CD4-positive, alpha-beta T cell treated with Interleukin-4 for 1 hour (primary cell): ENCODE data around the gene HOXB3.

Source experiments
- DNase-seq, 2 donors: peaks; one replicate each; pipeline ENCODE4 v3.0.0-alpha.2; 2020 to 2022

HOXB3 gene

DNA sequence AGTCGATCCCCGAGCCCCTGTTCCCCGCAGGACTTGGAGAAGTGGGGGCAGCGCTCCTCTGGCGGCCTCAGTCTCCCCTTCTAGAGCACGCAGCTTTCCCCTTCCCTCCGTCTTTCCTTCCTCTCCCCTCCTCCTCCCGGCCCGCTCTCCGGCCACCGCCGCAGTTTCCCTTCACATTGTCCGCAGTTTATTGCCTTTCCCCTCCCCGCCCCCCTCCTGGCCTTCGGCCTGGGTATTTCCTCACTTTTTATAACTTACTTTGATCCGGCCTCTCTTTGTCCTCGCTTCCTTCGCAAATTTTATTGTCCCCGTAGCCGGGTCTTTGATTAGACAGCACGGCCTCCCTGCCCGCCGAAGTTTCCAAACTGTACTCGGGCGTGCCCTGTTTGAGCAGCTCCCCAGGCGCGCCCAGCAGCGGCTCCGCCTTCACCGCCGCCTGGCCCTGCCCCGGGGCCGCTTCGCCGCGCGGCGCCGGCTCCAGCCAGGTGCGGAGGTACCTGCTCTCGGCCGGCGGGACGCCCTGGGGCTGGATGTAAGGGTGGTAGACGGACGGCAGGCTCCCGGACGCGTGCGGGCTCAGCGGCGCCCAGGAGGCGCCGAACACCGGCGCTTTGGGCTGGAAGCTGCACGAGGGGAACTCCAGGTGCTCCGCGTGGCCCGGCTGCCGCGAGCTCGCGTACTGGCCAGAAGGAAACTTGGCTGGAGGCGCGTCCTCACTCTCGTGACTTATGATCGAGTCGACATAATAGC, 35.6 kb upstream of the HOXB3 start:
- DNase-seq, result peak in 1 of 2 donors; percentile 45

DNA sequence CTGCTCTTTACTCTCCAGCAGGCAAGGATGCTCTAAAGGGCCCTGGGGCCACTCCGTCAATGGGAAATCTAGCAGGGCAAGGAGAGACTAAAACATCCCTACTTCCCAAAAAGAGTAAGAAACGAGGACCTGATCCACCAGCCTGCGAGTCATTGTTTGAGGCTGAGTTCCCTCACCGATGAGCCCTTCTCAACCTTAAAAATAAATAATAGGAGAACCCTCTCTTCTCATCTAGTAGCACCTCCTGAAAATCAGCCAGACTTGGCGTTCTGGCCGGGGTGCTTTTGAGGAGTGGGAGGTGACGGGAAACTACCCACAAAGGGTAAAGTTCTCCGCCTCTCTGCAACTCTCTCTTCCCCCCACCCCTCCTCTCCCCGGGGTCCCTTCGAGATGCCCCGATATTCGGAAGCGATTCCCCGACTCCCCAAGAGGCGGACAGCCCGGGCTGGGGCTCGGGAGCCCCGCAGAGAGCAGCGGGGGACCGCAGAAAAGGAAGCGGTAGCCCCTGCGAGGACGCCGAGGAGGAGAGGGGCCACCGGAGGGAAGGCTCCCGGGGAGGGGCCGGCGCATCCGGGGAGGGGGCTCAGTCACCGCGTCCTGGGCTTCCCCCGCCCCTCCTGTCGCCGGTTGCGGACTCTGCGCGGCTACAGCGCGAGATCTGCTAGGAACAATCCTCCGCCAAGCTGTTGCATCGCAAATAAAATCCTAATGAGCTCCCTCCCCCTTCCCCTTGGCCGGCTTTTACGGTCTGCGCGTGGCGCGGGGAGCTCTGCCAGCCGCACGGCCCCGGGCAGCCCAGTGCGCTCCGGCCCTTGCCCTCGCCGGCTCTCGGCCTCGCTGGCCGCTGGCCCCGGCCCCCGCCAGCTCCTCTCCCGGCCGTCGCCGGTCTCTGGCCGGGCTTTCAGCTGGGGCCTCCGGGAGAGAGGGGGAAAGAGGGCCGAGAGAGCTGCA, 34.8 kb upstream of the HOXB3 start:
- peak in 1 of 2 donors; percentile 36 for DNase-seq

DNA sequence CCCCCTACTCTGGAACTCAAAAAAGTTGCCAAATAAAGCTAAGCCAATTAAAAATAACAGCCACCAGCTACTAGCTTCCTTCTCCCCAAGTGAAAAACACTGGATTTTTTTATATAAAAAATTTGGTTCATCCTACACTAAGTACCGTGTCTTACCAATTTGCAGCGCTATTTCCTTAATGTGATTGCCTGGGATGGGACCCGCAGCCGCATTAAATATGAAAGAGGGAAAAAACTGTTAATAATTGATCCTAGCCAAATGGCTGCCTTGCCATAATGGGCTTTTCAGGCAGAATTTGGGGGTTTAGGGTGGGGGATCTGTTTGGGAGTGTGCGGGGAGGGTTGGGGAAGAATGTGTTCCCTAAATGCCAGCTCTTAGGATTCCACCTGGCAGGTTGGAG, 34.1 kb upstream of the HOXB3 start:
- DNase-seq, result no peak

DNA sequence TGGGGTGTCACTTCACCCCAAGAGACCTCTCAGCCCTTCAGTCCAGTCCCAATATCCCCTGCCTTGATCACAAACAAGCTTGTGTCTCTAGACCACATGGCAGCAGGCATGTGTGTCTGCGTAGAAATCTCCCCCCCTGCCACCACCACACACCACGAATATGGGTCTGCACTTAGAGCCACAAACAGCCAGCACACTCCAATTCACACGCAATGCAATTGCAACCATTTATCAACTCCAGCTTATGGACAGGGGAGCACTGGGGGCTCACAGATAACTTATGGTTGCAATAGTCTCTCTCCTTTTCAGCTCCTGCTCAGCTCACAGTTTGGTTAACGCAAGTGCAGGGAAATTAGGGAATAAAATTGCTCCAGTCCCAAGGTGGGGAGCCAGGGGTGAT, 33.5 kb upstream of the HOXB3 start:
- DNase-seq, result no peak

DNA sequence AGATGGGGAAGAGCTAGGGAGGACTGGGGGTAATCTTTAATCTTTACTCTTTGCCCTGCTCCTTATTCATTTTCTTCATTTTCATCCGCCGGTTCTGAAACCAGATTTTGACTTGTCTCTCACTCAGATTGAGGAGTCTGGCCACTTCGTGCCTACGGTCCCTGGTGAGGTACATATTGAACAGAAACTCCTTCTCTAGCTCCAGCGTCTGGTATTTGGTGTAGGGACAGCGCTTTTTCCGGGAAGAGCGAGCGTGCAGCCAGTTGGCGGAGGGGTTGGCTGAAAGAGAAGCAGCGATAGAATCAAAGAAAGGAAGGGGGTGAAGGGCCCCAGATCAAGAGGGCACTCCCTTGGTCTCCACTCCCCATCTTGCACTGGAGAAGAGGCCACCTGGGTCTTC, 32.8 kb upstream of the HOXB3 start:
- no peak for DNase-seq

DNA sequence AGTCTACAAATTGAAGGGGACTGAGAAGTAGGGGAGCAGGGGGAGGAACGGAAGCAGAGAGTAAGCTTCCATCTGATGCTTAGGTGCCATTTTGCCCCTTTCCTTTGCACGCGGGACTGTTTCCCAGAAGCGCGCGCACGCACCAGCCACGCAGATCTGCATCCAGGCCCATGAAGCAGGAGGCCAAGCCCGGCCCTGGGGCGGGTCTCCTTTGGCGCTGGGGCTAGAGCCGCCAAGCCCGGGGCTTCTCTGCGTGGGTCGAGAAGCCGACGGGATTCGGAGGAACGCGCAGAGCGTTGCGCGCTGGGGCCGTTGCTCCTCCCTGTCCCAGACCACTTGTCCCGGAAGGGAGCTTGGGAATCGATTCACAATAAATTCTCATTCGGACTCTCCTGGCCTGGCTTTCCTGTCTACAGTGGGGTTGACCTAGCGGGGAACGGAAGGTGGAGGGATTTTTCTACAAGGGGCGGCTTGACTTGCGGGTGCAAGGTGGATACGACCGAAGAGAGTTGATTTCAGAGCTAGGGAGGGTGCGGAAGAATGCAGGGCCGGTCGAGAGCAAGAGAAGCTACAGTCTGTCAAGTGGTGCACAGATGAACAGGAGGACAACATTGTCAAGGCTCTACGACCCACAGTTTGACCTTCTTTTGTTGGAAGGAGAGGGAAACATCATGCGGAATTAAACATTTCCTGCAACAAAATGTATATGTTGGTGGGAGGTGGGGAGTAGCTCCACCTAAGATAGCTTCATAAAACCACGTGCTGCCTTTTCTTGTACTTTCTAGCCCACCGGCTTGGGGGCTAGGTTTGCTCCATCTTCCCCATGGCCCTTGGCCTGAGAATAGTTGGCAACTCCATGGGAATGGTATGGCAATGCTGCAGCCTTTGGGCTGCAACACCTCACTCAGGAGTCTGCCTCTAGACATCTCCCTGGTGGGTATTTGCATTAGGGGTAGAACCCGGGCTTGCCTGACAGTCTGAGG, 31.7 kb upstream of the HOXB3 start:
- no peak for DNase-seq

DNA sequence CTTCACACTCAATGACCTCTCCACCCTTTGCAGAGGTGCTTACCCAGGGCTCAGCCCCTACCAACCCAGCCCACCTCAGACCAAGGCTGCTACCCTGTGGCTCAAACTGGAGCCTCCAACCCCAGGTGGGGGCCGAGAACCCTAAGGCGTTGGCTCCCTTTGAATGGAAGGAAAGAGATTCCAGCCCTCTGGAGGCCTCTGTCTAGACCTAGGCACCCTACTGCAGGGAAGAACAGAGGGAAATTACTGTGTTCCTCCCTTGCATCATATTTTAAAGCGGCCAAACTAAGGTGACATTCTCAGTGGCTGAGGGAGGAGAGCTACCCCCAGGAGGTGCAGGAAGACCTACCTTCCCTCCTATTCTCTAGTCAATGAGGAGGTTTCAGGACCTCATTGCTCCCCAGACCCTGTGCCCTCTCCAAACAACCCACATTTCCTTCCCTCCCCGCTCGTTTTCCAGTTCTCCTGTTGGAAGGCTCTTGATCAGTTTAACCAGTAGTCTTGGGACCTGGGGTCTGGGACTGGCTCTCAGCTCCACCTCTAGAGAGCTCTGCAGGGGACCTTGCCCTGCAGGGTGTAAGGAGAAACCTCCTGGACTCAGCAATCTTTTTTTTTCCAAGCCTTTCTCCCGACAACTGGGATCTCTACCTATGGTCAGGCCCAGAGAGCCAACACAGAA, 30.6 kb upstream of the HOXB3 start:
- no peak for DNase-seq

DNA sequence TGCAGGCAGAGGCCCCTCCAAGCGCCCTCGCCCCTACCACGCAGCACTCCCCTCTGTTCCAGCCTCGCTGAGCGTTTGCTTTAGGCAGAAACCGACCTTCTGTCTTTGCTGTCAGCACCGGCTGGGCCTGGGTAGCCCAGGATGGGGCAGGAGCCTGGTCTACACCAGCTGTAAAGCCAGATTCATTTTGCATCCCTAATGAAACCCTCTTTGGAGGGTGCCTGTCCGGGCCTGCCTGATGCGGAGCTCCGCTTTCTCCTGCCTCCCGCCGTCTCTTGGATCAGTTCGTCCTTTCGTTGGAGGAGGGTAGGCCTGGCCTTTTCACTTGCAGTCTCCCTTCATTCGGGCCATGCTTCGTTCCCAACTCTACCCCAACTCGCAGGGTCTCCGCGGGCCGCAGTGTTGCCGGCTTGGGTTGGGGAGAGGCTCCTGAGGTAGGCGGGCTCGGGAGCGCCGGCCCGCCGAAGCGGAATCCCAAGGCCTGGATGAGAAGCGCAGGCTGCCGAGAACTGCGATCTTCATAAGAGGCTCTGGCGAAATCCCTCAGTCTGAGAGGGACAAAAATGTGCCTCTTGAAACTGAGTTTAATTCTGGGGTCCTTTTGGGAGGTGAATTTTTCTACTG, 29.9 kb upstream of the HOXB3 start:
- no peak for DNase-seq

DNA sequence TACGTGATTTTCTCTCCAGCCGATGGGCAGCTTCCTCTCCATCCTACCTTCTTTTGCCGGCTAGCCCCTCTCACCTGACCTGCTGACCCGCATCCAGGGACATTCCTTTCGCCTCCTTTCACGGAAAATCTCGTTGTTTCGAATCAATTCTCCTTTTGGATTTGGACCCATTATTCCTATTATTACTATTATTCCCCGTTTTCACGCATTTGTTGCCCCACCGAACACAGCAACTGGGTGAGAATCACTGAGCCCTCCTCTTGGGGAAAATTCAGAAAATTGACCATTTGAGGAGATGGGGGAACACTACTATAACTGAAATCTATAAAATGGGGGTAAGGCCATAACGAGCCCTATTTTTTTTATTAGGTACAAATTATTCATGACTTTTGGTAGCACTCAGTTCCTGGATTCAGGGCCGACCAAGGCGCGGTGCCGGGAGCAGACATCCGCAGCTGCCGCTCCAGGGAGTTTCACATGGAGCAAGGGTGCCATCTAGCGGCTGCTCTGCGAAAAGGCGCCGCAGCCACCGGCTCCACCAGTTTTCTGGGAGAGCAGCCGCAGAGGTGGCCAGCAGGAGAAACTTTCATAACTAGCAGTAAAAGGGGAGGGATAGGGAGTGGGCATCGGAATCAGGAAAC, 28.3 kb upstream of the HOXB3 start:
- peak; percentile 81 to 85 for DNase-seq

DNA sequence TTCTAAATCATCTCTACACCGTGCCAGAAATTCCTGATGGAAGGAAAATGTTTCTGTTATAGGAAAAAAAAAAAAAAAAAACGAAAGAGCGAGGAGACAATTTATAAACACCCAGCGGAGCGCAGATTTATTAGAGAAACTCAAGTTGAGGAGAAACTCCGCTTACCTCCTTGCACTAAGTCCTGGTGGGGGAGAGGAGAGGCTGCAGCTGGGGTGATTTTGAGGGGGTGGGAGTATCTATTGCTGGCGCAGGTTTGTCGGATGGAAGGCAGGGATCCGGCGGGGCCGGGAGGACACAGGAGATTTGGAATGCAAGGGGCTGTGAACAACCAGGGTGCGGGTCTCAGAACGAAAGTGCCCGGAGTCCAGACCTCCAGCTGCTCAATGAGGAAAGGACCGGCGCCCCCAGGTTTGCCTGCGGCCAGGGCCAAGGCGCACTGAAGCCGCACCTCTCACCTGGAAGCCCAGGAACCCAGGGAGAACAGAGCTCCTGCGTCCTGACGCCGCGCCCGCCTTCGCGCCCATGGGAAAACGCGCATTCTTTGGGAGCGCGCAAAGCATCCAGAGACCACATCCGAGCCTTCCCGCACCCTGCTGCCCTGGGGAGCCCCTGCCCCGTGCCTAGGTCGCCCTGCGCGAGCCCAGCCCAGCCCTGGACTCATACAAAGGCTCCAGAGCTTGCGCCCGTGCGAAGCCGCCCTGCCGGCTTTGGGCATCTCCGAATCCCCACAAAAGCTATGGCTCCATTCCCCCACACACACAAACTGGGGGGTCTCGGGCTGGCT, 27.6 kb upstream of the HOXB3 start:
- DNase-seq, result no peak

DNA sequence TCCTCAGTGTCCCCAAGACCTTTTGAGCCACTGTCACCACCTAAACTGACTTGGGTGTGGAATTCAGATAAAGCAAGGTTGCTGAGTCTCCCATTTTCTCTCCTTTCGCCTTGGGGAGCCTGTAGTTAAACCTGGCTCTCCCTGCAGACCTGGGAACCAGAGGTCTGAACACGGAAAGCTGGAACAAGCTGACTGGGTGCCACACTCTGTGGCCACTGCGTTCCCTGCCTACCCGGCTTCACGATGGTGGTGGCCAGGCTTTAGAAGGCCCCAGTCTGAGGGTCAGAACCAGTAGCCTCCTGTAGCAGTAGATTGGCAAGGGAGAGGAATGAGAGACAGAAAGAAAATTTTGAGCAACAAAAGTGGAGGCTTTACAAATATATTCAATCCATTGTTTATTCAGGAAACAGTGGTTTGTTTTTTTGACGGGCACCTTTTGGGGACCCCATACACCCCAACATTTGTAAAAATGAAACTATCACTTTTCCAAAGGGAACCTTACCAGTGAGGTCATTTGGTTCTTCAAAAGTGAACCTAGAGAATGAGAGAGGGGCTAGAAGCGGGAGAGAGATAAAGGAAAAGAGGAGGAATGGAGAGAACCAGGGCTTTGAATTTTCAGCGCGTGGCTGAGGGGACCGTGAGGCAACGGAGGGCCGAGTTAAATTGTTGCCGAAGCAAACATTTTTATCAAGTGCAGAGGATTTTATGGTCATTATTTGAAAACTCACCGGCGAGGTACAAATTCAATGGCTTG, 26.9 kb upstream of the HOXB3 start:
- DNase-seq, result no peak

DNA sequence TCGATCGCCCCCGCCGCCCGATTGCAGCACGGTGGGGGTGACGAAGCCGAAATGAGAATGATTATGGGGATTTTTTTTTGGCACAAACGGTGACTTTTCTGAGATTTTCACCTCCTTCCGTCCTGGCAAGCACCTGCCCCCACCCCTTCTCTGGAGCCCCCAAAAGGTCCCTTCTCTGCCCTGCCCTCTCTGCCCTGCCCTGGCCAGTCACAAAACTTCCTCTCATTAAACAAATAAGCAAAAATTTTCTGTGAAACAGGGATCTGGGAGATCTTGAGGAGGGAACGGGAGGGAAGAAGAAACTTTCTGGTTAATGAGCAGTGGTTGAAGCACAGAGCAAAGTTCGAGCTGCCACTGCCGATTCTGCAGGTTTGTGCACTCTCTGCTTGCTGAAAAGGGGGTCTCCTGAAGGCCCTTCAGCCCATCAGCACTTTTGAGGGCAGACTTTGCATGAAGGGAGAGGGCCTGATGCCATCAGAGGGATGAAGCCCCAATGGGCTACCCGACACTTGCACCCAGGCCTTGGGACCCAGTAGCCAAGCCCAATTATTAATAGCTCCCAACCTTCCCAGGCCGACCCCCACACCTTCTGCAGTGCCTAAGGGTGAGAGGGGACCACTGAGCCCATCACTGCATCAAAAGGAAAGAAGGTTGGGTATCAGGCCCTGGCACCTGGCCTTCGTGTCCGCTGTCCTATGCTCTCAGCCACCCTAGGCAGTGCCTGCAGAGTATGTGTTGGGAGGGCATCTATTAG, 26.1 kb upstream of the HOXB3 start:
- no peak for DNase-seq

DNA sequence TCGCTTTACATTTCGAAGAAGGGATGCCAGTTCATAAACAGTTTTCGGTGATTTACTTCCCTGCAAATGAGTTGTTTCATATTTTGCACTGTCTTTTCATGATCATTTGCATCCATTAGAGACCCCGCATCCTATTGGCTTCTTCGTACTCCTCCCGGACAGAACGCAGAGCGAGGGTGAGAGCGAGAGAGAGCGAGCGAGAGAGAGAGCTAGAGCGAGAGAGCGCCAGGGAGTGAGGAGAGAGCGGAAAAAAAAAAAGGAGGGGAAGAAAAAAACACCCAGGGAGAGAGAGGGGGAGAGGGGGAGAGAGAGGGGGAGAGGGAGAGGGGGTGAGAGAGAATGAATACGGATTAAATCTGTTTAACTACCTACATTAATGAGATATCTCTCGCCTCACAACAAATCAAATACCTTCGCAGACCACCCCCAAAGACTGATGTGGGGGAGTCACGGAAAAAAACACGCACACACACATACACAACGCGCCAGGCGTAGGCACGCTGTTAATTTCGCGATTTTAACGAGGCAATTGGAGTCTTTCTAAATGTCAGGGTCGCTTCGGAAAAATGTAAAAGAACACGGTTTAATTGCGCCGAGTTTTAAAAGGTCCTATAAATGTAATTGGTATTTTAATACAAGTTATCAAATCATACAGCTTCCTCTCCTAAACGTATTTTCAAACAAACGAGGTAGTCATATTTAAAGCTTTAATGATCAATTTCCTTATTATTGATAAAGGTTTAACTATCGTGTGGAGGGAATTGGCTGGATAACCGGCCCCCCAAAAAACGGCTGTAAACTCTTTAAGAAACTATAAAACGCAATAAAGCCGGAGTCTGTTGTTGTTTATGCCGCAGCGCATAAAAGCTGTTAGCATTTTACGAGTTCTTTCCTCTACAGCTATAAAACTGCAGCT, 25.3 kb upstream of the HOXB3 start, which contains the start of gene HOXB8:
HOXB8 (minus strand) TSS at position 246 of the 916 bp plus-strand sequence. CDS start 588 bp downstream, outside the sequence.
- DNase-seq, result no peak

DNA sequence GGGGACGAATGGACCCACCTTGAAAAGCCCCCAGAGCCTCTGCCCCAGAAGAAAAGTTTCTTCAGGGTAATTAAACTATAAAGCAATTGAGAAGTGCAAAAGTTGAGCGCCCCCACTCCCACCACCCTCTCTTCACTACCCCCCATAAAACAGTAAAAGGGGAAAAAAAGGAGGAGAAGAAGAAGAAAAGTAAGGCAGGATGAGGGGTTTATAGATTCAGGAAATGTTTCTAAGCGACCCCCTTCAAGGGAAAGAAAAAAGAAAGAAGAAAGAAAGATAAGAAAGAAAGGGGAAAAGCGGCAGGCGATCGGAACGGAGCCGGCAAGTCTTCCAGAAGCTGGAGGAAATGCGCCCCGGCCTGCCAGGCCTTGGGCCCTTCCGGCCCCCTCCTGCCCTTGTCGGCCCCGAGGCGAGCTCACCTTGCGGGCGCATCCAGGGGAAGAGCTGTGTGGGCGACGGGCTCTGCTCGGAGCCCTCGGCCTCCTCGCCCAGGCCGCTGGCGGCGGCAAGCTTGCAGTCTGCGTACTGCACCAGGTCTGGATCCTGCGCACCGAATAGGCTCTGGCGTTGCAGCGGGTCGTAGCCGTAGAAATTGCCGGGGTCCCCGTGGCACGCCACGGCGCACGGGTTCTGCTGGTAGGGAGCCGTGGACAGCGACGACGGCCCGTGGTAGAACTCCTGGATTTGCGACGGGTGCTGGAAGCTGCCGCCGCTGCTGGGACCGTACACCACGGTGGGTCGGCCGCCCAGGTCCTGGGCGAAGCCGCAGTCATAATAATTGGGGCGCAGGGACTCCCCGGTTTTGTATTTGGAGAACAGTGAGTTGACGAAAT, 24.0 kb upstream of the HOXB3 start:
- peak in 1 of 2 donors; percentile 30 for DNase-seq

DNA sequence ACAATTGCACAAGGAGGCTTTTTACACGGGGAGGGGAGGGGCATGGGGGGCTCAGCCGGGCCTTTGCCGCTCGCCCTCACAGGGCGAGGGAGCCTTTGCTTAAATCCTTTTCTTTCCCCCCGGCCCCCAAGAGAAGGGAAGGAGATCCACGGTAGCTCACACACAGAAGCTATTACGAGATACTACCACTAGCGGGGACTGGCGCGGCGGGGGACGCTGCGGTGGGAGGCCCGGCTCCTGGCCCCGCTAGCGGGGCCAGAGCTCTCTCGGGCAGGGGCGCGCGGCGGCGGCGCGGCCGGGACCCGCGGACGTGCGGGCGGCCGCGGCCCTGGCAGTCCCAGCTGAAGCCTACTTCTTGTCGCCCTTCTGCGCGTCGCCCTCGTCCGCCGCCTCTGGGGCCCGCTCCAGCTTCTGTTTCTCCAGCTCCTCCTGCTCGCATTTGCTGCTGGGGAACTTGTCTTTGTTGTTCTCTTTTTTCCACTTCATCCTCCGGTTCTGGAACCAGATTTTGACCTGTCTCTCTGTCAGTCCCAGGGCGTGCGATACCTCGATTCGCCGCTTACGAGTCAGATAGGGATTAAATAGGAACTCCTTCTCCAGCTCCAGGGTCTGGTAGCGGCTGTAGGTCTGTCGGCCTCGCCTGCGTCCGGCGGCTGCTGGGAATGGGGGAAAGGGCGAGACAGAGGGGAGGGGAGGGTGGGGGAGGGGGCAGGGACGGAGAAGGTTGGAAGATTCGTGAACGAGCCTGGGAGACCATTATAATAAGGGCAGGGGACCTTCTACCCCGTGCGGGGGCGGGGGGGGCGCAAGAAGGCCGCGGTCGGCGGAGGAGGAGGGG, 23.0 kb upstream of the HOXB3 start:
- peak; percentile 33 to 58 for DNase-seq

DNA sequence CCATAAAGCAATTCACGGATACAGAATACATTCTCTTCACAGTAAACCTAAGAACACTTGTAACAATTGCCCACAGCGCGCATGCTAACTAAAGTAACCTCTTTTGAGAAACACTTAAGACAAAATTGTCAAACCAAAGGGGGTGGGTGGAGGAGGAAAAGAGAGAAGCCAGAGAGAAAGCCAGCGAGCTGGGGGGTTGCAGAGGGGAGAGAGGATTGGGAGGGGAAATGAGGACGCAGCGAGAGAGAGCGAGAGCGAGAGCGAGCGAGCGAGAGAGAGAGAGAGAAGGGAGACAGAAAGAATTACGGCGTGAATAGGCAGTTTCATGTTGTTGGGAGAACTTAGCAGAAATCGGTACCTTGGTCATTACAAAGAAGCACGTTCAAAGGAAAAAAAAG, 22.4 kb upstream of the HOXB3 start:
- no peak for DNase-seq
